NT2/D1 (cell line): ENCODE data around the gene EXOC3L4.

ENCODE experiments used
- YY1 ChIP-seq: IDR thresholded peaks from 2 replicates; pipeline ENCODE4 v1.6.1; 2011; ENCODE audit not compliant: insufficient read length, insufficient read depth
- ZNF274 ChIP-seq: IDR thresholded peaks from 2 replicates; pipeline ENCODE4 v1.6.1; 2011; ENCODE audit warnings: mild to moderate bottlenecking, low read depth, low read length

- no peak for TF ChIP-seq ZNF274
- no peak for TF ChIP-seq YY1
Measured at GRCh38 chr14:103149351-103150237, 55.1 kb downstream of the EXOC3L4 start.
